Hematopoietic multipotent progenitor cell treated with erythropoietin and hydrocortisone succinate and interleukin-3 and kit ligand, for 8 days (in vitro differentiated cells): Measurements from ENCODE around the gene MROH7.

Source experiments
- DNase-seq: peaks from one replicate; pipeline ENCODE4 v3.0.0-alpha.2; 2015

Gene MROH7

DNA sequence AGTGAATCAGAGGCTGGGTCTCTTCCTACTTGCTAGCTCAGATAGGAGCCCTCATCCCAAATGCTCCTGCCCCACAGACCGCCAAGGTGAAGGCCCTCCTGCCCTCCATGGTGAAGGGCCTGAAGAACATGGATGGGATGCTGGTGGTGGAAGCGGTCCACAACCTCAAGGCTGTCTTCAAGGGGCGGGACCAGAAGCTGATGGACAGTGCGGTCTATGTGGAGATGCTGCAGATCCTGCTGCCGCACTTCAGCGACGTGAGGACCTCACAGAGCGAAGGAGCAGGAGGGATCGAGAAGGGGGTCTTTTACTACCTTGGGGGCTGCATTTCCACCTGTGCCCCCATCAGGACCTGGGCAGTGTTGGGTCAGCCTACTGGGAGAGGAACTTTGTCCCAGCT is 59.5 kb downstream of the MROH7 start:
- DNase-seq = no peak

GRCh38 chr1:54701996-54702395 is 60.4 kb downstream of the MROH7 start:
- DNase-seq = no peak

DNA sequence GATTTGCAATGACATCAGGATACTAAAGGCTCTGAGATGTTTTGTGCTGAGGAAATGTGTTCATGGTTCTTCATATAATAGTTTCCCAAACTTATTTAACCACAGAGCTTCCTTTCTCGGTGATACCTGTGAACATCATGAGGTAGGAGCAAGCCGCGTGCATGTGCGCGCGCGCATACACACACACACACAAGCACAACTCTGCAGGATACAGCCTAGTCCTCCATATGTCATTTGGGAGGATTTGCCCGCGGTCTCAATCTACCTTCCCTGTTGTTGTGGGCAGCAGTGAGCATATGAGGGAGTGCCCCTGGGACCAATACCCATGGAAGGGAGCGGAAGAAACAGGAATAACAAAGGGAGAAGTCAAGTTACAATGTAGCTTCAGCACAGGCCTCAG is 61.9 kb downstream of the MROH7 start:
- no peak for DNase-seq

DNA sequence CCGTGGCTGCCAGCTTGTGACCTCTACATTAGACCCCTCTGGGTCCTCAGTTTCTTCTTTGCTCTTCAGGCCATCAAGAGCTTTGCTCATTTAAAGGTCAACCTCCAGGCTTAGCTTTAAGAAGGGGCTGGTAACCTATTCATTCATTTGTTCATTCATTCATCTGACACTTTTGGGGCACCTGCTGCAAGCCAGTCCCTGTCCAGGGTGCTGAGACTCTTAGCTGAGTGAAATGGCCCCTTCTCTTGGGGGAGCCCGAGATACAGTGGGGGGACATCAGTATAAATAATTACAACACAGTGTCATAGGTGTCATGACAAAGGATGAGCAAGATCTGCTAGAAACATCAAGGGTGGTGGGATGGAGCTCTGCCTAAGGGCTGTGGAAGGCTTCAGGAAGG is 63.6 kb downstream of the MROH7 start:
- DNase-seq = no peak

DNA sequence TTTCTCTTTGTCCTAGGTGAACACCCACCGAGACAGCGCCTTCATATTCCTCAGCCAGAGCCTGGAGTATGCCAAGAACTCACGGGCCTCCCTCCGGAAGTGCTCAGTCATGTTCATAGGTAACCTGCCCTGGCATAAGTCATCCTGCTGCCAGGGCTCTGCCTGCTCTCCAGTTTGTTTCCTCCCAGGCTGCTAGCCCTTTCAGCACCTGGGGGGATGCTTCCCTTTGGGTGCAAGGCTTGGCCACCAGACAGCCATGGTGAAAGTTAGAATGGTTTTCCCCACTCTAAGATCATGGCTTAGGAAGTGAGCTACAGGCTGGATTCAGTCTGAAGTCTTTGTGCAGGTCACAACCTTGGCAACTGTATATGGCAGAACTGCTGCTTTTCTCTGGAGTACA is 64.8 kb downstream of the MROH7 start:
- no peak for DNase-seq

DNA sequence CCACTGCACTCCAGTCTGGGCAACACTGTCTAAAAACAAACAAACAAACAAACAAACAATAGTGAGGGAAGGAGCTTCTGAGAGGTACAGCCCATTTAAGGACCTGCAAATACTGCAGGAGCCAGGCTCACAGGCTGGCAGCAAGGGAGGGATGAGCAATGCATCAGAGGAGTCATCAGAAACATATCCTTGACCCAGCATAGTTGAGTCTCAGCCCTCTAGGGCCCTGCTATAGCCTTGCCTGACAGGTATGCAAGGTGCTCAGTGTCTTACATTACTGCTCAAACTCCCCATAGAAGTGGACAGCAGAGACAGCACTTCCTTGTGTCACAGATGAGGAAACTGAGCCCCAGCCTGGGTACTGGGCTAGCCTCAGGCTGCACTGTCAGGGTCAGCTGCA is 66.8 kb downstream of the MROH7 start:
- DNase-seq = no peak

DNA sequence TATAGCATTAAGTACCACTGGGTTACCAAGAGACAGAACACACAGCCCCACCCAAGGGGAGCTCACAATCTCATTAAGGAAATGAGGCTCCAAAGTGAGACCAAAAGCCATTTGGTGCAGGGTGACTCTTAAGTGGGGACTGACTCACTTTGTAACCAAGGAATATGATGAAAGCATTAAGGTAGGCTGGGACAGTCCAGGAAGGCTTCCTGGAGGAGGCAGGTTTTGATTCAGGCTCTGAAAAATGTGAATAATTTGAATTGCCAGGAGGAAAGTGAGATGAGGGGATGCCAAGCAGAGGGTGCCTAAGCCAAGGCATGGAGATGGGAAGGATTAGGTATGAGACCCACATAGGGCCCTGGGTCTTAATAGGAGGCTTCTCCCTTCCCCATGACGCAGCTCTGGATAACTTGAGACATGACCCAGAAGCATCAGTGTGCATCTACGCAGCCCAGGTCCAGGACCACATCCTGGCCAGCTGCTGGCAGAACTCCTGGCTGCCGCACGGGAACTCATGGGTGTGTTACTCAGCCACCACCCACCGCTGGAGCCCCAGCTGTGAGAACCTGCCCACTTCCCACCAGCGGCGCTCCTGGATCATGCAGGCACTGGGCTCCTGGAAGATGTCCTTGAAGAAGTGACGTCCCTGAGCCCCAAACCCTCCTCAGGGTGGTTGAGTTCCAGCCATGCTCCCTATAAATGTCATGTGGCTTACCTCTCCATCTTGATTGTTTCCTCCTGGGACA is 68.1 kb downstream of the MROH7 start:
- DNase-seq = no peak

DNA sequence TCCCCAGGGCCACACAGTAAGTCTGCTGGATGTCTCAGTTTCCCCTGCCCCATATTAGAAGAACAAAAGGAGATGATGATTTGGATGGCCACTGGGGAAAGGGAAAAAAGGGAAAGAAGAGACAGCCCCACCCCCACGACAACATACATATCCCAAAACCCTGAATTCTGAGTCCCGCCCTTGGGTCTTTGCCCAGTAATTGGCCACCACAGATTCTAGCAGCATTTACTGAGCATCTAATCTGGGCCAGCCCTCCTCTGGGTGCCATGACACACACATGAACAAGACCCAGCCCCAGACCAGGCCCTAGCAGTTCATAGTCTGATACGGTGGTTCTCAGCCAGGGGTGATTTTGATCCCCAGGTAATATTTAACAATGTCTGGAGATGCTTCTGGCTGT is 68.8 kb downstream of the MROH7 start:
- no peak for DNase-seq

DNA sequence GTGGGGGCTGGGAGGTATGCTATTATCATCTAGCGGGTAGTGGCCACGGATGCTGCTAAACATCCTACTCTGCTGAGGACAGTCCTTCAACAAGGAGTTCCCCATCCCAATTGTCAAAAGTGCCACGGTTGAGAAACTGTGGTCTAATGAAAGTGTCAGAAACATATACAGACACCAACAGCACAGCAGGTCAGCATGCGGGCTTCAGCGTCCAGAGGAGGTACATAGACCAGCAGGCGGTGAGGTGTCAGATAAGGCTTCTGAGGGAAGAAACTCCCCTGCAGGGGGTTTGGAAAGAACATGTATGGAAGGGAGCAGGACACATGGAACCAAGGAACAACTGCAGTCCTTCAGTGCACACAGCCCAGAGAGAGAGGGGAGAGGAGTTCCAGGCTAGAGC is 69.3 kb downstream of the MROH7 start:
- no peak for DNase-seq

DNA sequence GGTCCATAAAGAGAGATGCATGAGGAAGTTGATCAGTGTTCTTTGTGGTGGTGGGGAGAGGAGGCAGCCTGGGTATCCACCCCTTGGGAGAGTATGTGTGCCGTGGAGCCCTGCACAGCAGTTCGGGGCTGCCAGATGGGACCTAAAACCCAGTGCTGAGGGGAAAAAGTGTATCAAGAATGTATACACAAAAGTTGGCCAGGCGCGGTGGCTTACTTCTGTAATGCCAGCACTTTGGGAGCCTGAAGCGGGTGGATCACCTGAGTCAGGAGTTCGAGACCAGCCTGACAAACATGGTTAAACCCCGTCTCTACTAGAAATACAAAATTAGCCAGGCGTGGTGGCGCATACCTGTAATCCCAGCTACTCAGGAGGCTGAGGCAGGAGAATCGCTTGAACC is 70.0 kb downstream of the MROH7 start:
- DNase-seq = no peak

DNA sequence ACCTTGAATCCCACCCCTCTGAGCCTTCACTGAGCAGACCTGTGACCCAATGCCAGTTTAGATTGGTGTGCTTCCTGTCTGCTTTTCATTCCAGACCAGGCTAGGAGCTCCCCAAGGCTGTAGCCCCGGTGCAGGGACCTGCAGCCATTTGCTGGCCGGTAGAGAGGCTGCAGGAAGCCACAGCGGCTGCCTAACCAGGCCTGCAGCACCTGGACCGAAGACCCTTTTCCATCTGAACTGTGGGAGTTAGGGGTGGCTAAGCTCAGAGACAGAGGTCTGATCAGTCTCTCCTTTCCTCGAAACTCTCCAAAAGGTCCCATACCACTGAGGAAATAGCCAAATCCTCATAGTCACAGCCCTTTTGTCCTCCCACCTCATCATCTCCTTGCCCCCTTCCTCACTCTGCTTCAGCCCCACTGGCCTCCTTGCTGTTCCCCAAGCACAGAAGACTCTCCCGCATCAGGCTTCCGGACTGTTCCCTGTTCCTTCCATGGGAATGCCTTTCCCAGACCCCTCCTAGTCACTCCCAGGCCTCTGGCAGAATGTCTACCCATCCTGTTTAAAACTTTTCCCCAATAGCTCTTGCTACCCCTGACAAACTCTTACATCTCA is 73.4 kb downstream of the MROH7 start:
- DNase-seq = no peak

DNA sequence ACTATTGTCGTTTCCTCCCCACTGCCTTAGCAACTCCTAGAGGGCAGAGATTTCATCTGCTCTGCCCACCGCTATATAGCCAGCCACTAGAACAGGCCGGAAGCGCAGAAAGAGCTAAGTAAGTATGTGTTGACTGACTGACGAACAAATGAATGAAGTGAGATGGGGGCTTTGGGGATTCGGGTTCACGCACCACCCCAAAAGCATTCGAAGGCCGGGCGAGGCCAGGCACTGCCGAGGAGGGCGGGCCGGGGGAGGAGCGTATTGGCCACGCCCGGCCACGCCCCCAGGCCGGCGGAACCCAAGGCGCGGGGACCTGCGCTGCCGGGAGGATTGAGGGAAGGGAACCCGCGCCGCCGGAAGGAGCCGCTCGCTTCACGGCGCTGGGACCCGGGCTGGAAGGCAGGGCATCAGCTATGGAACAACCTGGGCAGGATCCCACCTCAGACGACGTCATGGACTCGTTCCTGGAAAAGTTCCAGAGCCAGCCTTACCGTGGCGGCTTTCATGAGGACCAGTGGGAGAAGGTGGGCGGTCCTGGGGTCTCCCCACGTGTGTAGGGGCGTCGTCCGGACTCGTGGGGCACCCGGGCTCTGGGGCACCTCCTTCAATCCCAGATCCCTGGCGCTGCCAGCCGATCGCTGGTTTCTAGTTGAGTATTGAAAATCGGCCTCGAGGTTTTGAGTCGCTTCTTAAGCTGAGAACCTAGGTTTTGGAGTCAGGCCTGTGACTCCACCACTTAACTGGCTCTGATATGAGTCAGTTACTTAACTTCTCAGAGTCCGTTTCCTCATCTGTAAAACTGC is 74.1 kb downstream of the MROH7 start, which contains the start of gene TTC4:
TSS of gene TTC4 (plus strand) at position 369 of the 806 bp plus-strand sequence. CDS start at position 417, 48 bp downstream.
- DNase-seq = peak; percentile 82

DNA sequence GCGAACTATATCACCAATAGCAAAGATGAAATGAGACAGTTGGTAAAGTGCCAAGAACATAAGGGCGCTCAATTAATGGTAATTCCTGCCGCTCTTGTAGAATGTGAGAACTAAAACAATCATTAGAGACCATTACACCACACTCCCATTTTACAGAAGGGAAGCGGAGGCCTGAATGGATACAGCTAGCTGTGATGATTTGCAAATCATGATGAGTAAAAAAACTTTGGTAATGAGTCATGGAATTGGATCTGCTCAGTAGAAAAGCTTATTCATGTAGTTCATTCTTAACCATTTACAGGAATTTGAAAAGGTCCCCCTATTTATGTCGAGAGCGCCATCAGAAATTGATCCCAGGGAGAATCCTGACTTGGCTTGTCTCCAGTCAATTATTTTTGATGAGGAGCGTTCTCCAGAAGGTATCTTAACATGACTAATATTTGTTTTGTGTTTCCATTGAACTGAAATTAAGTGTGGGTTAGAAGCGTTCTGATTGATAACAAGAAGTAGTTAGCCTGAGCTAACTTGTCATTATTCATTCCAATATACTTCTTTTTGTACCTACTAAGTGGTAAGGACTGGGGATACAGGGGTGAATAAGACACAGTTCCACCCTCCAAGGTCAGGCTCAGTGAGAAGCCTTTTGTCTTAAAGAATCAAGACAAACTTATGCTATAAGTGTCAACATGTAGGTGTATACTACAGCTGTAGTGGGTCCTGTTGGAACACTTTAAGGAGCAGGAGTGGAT is 74.9 kb downstream of the MROH7 start:
- no peak for DNase-seq

DNA sequence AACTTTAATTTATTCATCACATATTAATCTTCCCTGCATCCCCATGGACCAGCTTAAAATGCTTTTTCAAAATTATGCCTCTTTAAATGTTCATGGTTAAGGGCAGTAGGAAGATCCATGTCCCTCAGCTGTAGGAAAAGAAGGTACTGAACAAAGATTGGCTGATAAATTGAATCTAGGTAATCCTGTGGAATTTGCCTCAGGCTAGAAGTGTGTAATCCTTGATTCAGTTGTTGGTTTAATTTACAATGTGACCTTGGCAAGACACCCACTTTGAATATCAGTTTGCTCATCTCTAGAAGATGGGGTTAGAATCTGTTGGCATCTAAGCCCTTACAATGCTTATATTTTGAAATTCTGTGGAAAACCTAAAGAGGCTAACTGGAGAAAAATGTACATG is 80.1 kb downstream of the MROH7 start:
- DNase-seq = no peak

DNA sequence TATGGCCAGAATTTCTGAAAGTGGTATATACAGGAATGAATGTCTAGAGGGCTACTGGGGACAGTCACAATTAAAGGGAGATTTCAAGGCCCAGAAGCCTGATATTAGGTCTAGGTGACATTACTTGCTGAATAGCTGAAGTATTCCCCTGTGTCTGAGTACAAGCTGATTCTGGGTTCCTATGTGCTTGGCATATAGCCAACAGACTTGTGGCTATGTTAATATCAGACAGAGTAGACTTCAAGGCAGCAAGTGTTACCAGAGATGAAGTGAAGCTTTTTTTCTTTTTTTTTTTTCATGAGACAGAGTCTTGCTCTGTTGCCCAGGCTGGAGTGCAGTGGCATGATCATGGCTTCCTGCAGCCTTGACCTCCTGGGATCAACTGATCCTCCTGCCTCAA is 82.4 kb downstream of the MROH7 start:
- peak; percentile 55 for DNase-seq

- DNase-seq = no peak
Measured at GRCh38 chr1:54724771-54725170, 83.2 kb downstream of the MROH7 start.

- DNase-seq = no peak
Measured at GRCh38 chr1:54728027-54728426, 86.4 kb downstream of the MROH7 start.

DNA sequence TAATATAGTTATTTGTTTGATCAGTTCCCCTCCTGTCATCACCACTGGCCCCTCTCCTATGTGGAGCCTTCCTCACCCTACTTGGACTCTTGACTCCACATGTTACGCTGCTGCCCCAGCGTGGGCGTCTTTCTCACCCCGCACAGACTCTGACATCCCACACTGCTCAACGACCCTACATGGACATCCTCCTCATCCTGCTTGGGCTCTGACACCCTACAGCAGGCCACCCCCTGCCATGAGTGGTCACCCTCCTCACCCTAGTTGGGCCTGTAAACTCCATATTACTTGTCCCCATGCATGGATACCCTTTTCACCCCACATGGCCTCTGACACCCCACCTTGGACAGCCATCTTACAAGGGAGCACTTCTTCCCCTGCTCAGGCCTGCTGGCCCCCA is 95.1 kb downstream of the MROH7 start:
- no peak for DNase-seq

DNA sequence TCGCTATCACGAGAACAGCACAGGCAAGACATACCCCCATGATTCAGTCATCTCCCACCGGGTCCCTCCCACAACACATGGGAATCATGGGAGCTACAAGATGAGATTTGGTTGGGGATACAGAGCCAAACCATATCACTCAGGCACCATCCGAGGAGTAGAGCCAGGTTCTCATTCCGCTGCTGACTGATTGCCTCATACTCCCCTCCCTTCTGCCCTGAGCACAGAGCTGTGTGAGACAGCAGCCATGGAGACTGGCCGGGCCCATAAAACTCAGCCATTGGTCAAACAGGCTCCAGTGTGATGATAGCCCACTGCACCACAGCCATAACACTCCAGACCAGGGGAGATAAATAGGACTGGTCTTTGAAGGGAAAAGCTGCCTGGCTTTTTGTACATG is 96.7 kb downstream of the MROH7 start:
- DNase-seq = no peak

DNA sequence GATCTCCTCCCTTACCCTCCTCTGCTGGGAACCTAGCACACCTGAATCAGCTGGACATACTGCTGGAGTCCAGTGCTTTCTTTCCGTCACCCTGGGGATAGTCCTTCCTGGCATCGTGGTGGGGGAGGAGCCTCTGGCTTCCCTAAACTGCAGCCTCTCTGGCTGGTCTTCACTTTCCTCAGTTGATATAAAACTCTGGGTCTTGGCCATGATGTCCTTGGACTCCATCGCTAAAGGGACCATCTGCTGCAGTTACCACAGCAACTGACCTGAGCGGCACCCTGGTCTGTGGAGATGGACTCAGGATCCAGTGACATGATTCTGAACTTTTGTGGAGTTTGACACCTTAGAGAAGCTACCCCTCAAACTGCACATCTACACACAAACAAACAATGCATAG is 99.9 kb downstream of the MROH7 start:
- no peak for DNase-seq

DNA sequence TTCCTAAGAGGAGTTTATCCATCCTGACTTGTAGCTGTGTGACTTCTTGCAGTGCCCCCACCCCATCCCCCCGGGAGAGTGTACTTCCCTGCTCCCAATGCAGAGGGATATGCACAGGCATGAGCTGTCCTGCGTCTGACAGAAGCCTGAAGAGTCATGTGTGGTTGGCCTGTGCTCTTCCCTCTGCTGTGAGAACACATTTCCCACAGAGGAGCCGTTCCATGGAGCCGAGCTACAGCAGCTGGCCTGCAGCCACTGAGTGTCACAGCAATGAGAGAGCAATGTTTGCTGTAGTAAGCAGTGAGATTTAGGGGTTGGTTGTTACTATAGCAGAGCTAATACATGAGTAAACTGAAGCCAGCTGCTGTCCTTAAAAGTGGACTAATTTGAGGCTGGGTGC is 100.7 kb downstream of the MROH7 start:
- no peak for DNase-seq

GRCh38 chr1:54743416-54744226 is 102.0 kb downstream of the MROH7 start:
- no peak for DNase-seq
